DMS53 treated with DMSO at 0.1 percent for 48 hours (cell line): ENCODE results near the gene GJA5.

ENCODE experiments used
- DNase-seq: peaks from one replicate; lab custom pipeline; 2025; ENCODE audit not compliant: unreplicated experiment; lab: John Stamatoyannopoulos, UW

GJA5 gene

DNA sequence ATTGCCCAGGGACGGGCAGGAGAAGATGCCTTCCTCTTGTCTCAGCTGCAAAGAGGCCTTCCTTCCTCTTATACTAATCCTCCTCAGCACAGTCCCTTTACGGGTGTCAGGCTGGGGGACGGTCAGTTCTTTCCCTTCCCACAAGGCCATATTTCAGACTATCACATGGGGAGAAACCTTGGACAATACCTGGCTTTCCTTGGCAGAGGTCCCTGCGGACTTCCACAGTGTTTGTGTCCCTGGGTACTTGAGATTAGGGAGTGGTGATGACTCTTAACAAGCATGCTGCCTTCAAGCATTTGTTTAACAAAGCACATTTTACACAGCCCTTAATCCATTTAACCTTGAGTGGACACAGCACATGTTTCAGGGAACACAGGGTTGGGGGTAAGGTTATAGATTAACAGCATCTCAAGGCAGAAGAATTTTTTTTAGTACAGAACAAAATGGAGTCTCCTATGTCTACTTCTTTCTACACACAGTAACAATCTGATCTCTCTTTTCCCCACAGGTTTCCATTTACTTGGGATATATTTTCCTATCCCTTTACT, 26.0 kb downstream of the GJA5 start:
- peak; percentile 15 for DNase-seq

DNA sequence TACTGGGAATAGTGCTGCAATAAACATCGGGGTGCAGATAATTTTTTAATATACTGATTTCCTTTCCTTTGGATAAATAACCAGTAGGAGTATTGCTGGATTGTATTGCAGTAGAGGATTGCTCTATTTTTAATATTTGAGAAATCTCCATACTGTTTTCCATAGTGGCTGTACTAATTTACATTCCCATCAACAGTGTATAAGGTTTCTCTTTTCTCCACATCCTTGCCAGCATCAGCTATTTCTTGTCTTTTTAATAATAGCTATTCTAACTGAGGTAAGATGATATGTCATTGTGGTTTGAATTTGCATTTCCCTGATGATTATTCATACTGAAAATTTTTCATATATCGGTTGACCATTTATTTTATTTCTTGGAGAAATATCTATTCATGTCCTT, 31.1 kb downstream of the GJA5 start:
- DNase-seq, result no peak

DNA sequence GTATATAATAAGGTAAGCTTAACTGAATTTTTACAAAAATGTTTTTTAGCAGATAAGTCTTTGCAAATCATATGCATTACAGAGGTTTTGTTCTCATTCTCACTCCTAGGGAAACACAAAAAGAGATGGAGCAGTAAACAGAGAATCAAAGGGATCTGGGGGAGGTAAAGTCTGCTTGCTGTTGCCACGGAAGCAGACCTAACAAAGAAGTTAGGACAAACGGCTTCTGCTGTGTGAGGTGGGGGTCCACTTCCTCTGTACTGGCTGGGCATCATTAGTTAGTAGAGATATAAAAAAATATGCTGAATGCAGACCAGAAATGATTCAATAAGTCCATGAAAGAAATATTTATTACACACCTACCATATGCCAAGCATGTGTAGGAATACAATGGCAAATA, 34.2 kb downstream of the GJA5 start:
- no peak for DNase-seq

DNA sequence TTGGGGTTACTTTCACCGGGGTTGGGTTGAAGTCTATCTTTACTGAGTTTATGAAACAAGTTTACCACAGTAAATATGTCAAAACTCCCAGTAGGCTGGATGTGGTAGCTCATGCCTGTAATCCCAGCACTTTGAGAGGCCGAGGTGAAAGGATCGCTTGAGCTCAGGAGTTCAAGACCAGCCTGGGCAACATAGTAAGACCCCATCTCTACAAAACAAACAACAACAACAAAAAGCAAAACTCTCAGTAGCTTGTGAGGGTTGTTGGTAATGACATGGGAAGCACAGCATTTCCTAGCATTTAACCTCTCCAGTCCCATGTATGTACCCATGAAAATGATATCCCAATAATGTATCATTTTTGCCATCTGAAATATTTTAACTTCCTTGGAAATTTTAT, 34.7 kb downstream of the GJA5 start:
- no peak for DNase-seq

DNA sequence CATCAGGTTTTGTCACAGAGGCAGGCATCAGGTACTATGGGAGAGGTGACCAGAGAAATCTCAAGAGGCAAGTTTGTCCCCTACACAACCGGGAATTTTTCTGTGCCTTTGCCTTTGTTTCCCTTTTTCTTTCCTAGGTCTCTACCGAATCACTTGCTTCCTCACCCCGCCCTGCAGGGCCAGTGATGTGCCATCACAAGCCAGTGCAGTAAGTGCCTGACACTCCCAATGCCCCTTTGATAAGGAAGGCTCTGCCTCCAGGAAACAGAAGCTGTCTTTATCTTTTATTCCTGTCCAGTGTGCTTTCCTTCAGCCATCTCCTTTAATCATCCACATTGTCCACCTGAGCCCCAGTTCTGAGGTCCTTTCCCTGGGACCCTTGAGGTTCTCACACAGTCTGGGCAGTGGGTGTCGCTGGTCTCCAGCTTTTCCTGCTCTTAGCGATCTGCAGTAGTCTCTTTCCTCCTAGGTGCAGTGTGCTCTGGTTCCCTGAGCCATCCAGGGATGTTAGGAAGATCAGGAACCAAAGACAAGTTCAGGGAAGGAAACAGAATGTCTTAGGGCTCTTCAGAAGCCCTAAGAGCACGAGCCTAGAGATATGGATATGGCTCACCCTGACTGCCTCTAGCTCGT, 36.6 kb downstream of the GJA5 start:
- DNase-seq, result peak; percentile 60

DNA sequence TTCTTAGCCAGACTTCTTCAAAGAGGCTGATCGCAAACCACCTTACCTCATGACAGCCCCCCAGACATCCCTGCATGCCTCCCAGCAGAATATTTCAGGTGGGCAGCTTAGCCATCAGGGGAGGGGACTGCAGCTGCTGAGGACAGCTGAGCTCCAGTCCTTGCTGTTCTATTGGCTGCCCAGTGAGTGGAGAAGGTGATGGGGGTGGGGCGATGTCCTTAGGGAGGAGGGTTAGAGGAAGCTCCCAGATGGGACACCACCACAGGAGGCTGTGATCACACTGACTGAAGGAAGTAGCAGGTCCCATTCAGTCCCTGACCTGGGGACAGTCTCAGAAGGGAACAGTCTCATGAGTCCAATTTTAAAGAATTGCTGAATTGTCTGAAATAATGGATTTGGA, 38.3 kb downstream of the GJA5 start:
- DNase-seq, result no peak

DNA sequence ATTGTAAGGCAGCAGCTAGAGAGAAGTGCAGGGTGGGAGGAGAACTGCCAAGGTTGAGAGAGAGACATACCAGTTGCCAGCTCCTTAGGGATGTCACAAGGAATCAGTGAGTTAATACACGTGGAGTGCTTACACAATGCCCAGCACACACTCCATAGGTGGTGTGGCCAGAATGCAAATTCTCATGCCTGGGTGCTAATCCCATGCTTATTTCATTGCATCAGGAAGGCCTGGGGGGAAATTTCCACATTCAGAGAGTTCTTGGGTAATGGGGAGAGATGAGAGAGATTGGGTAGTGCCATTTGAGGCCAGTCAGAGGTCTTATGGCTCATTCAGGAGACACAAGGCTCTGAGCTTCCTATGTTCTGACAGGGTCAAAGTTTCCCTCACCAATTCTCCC, 38.7 kb downstream of the GJA5 start:
- DNase-seq, result no peak

DNA sequence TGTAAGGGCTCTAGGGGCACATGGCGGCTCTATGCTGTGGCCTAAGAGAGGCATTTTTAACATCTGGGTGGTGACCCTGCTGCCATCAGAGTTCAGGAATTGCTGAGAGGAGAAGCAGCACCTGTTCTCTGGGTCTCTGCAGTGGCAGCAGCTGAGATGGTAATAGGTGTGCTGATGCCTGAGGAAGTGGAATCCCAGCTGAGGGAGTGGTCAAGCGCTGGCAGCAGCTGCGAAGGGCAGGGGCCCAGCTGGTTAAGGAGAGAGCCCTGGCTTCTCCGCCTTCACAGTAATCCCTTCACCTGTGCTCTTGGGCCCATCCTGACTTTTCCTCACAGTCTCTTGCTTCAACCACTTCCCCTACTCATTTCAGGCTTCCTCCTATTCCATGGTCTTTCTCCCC, 39.8 kb downstream of the GJA5 start:
- DNase-seq, result peak; percentile 70

DNA sequence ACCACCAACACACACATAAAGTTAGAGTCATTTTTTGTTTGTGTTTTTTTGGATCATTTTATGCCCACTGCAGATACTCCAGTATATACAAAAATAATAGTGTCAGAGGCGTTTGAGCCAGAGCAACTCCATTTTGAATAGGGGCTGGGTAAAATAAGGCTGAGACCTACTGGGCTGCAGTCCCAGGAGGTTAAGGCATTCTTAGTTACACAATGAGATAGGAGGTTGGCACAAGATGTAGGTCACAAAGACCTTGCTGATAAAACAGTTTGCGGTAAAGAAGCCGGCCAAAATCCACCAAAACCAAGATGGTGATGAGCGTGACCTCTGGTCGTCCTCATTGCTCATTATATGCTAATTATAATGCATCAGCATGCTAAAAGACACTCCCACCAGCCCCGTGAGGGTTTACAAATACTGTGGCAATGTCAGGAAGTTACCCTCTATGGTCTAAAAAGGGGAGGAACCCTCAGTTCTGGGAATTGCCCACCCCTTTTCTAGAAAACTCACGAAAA, 40.6 kb downstream of the GJA5 start:
- no peak for DNase-seq

DNA sequence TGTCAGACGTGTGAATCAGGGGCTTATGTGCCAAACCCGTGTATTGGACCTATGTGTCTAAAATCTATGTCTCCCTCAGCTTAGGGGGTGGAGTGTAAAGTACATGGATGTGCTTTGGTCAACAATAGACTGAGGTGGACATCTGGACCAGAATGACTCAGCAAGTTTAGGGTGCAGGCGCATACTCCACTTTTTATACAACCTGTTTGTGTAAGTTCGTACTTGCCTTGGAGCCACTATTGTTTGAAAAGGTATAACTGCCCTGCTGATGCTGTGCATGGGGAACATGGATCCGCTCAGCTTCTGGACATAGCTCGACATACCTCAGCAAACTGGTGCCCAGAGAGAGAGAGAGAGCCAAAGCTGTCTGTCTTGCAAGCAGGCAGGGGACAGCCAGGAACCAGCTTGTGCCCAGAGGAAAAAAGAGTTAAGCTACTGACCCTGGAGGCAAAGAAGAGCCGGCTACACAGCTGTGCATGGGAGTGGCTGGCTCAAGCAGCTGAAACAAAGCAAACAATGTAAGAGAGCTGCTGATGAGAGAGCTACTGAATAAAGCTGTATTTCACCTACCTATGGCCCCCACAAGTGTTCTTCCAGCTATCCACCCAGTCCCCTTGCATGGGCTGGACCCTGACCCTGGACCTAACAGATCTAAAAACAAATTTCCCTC, 41.2 kb downstream of the GJA5 start:
- DNase-seq, result peak; percentile 88

DNA sequence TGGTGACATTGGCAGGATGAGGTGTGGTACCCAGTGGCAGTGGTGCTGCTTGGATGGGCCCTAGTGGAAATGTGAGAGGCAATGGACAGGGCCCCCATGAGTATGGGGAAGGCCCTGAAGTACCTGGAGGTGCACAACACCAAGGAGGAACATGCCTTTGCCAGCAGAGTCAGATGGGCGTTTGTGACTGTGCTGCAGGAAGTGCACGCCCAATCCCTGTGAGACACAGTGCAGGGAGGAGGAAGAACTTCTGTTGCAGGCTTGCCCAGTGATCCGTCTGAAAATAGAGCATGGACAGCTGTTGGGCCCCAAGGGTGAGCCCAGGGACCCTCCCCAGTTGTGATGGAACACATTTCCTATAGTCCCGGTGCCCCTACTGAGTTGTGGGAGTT, 42.7 kb downstream of the GJA5 start:
- peak; percentile 53 for DNase-seq

DNA sequence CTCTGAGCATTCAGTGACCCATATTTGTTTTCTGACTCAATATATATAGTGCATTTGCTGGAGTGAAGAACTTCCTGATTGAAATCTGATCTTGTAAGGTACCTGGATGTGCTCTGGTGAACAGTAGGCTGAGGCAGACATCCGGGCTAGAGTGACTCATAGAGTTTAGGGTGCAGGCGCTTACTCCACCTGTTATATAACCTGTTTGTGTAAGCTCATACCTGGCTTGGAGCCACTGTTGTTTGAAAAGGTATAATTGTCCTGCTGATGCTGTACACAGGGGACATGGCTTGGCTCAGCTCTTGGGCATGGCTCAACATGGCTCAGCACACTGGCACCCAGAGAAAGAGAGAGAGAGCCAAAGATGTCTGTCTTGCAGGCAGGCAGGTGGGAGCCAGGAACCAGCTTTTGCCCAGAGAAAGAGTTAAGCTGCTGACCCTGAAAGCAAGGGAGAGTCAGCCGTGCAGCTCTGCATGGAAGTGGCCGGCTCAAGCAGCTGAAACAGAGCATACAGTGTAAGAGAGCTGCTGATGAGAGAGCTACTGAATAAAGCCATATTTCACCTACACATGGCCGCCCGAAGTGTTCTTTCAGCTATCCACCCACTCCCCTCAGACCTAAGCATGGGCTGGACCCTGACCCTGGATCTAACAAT, 43.2 kb downstream of the GJA5 start:
- DNase-seq, result peak; percentile 98

DNA sequence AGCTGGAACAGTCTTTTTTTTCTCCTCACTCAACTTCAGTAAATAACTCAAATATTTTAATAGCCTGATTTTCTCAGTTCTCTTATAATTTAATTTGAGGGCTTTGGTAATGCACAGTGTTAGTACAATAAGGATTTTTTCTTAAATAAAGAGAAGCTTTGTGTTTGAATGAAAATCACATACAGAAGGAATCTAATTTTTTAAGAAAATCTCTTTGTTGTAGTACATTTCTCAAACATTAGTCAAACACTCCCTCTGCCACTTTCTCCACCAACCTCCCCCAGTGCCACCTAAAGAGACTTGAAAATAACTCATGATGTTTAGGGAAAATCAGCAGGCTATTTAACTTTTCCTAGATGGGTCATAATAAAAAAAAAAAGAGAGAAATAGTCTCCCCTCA, 47.8 kb downstream of the GJA5 start:
- no peak for DNase-seq
